K562 (cell line): Measurements from ENCODE around the gene HGD. TPM values are rescaled to one million over a fixed set of nuclear protein-coding genes. Genes with fewer than 3 reads are reported as not detected.

ENCODE experiments used
- ATF3 ChIP-seq, 2 experiments: fragments of 450-650 bp in 1 of 2; sonication (generic) in 1 of 2; formaldehyde crosslinking in 1 of 2; IDR thresholded peaks in 1 of 2; conservative IDR thresholded peaks in 1 of 2; 2 replicates each; pipeline versions ENCODE4 v1.6.1 to v1.8.1; 2016 to 2023; ENCODE audit warnings: mild to moderate bottlenecking in 2 of 2, moderate library complexity in 2 of 2, inconsistent platforms in 1 of 2, missing genetic modification reagents in 1 of 2
- CCAR2 ChIP-seq: fragments of 200-400 bp; formaldehyde crosslinking; IDR thresholded peaks from 2 replicates; pipeline ENCODE4 v1.6.1; 2017; ENCODE audit warnings: mild to moderate bottlenecking, low read depth, low read length
- ETV6 ChIP-seq, 3 experiments: fragments of 150-350 bp in 1 of 3; sonication (generic) in 1 of 3; formaldehyde crosslinking in 1 of 3; IDR thresholded peaks; 2 replicates each; pipeline versions ENCODE4 v1.6.1 to v1.8.0; 2014 to 2022; ENCODE audit warnings: borderline replicate concordance in 2 of 3, low read depth in 2 of 3, antibody characterized with exemption in 1 of 3, low read length in 1 of 3, mild to moderate bottlenecking in 1 of 3, missing genetic modification reagents in 1 of 3
- FOXA3 ChIP-seq, 2 experiments: fragments of 450-650 bp in 1 of 2; sonication (generic) in 1 of 2; formaldehyde crosslinking; IDR thresholded peaks in 1 of 2; conservative IDR thresholded peaks in 1 of 2; 2 replicates each; pipeline versions ENCODE4 v1.4.0 to v1.8.0; 2020 to 2022; ENCODE audit warnings: mild to moderate bottlenecking in 2 of 2, missing genetic modification reagents in 1 of 2
- FOXJ3 ChIP-seq: sonication (generic); formaldehyde crosslinking; IDR thresholded peaks from 2 replicates; pipeline ENCODE4 v1.4.0; 2020; ENCODE audit warnings: mild to moderate bottlenecking, missing genetic modification reagents
- HES1 ChIP-seq: fragments of 450-650 bp; IDR thresholded peaks from 2 replicates; pipeline ENCODE4 v1.6.1; 2016; ENCODE audit warnings: low read depth, mild to moderate bottlenecking, moderate library complexity
- MBD2 ChIP-seq: sonication (generic); IDR thresholded peaks from 2 replicates; pipeline ENCODE4 v1.6.1; 2016; ENCODE audit warnings: low read depth, borderline replicate concordance
- MIER1 ChIP-seq: fragments of 450-650 bp; IDR thresholded peaks from 2 replicates; pipeline ENCODE4 v1.6.1; 2016; ENCODE audit warnings: antibody characterized with exemption, mild to moderate bottlenecking, low read depth
- MITF ChIP-seq: IDR thresholded peaks from 2 replicates; pipeline ENCODE4 v1.6.1; 2014; ENCODE audit warnings: antibody characterized with exemption
- NFRKB ChIP-seq: fragments of 450-650 bp; IDR thresholded peaks from 2 replicates; pipeline ENCODE4 v1.6.1; 2016; ENCODE audit warnings: low read depth
- NRF1 ChIP-seq, 2 experiments: fragments of 450-650 bp; IDR thresholded peaks in 1 of 2; conservative IDR thresholded peaks in 1 of 2; 2 replicates each; pipeline ENCODE4 v1.6.1; 2014; ENCODE audit warnings: mild to moderate bottlenecking in 2 of 2
- PRPF4 ChIP-seq: fragments of 200-400 bp; formaldehyde crosslinking; IDR thresholded peaks from one replicate; pipeline ENCODE4 v1.6.1; 2017; ENCODE audit warnings: low read length, low read depth, mild to moderate bottlenecking; ENCODE audit not compliant: insufficient read depth, poor library complexity, severe bottlenecking
- PTBP1 ChIP-seq: fragments of 200-400 bp; formaldehyde crosslinking; IDR thresholded peaks from 2 replicates; pipeline ENCODE4 v1.6.1; 2017; ENCODE audit warnings: low read depth, low read length
- SMAD1 ChIP-seq: fragments of 150-350 bp; IDR thresholded peaks from 2 replicates; pipeline ENCODE4 v1.6.1; 2014; ENCODE audit warnings: low read length, low read depth; ENCODE audit not compliant: partially characterized antibody
- XRCC3 ChIP-seq: fragments of 450-650 bp; IDR thresholded peaks from 2 replicates; pipeline ENCODE4 v1.6.1; 2017; ENCODE audit warnings: mild to moderate bottlenecking, moderate library complexity
- ZNF239 ChIP-seq: fragments of 250-450 bp; sonication (Bioruptor Pico); IDR thresholded peaks from 2 replicates; pipeline ENCODE4 v1.4.0; 2020; ENCODE audit warnings: mild to moderate bottlenecking
- ZNF444 ChIP-seq: fragments of 250-450 bp; sonication (Bioruptor Pico); IDR thresholded peaks from 2 replicates; pipeline ENCODE4 v1.4.0; 2020; ENCODE audit warnings: mild to moderate bottlenecking, moderate library complexity
- ZNF639 ChIP-seq, 2 experiments: fragments of 200-800 bp in 1 of 2; sonication (Bioruptor generic) in 1 of 2; sonication (generic) in 1 of 2; formaldehyde crosslinking in 1 of 2; IDR thresholded peaks in 1 of 2; conservative IDR thresholded peaks in 1 of 2; 2 replicates each; pipeline versions ENCODE4 v1.5.0 to v1.6.1; 2016 to 2020; ENCODE audit warnings: missing compliant biosample characterization in 1 of 2, missing genetic modification characterization in 1 of 2, missing genetic modification reagents in 1 of 2
- ZNF740 ChIP-seq, 3 experiments: fragments of 200-800 bp in 1 of 3; sonication (Bioruptor generic) in 1 of 3; sonication (generic) in 1 of 3; formaldehyde crosslinking in 1 of 3; IDR thresholded peaks; 2 replicates each; pipeline versions ENCODE4 v1.6.1 to v1.8.0; 2016 to 2022; ENCODE audit warnings: mild to moderate bottlenecking in 2 of 3, missing compliant biosample characterization in 2 of 3, missing genetic modification characterization in 2 of 3, missing genetic modification reagents in 1 of 3
- polyA plus RNA-seq, 8 experiments: library from polyadenylated mRNA; depleted of rRNA in 4 of 8; stranded (reverse) in 5 of 8; unstranded in 3 of 8; fragments of >200 nt; fragmentation: Nextera tagmentation in 2 of 8; fragmentation: Illumina TruSeq in 1 of 8; extraction: Ambion mirVana in 2 of 8; extraction: Trizol in 1 of 8; gene quantifications; 2 replicates each; pipeline versions ENCODE4 v1.2.1 to v1.2.3, GENCODE V29; 2011 to 2014; ENCODE audit warnings: inconsistent platforms in 1 of 8, missing spikeins in 1 of 8
- total RNA-seq, 7 experiments: library from RNA; depleted of rRNA in 6 of 7; stranded (reverse); fragments of >200 nt in 6 of 7; fragmentation: Illumina TruSeq in 2 of 7; extraction: Trizol in 2 of 7; gene quantifications; 2 replicates each; pipeline versions ENCODE4 v1.2.1 to v1.2.3, GENCODE V29; 2011 to 2021; ENCODE audit warnings: low replicate concordance in 1 of 7

Gene HGD
- total and polyA plus RNA-seq, 9 of the 15 experiments (the other 6 are each of a cell fraction or from before 2014, with no cell fraction given), result 0.08 to 0.25 (median 0.17) TPM; not detected in 4

GRCh38 chr3:120622870-120623726 is 58.9 kb downstream of the HGD start (continued):
- no peak for TF ChIP-seq ZNF639 (CRISPR knock-in tag; conservative IDR thresholded peaks at IDR 0.05 in 1 of 2, IDR thresholded peaks at IDR 0.05 in 1 of 2)
- no peak for TF ChIP-seq FOXA3 (CRISPR knock-in tag; conservative IDR thresholded peaks at IDR 0.05 in 1 of 2, IDR thresholded peaks at IDR 0.05 in 1 of 2)
- peak in 1 of 2 experiments; percentile 44; a peak in 2 of 4 replicates for TF ChIP-seq NRF1 (conservative IDR thresholded peaks at IDR 0.05 in 1 of 2, IDR thresholded peaks at IDR 0.05 in 1 of 2)
- TF ChIP-seq CCAR2, result no peak
- no peak for TF ChIP-seq XRCC3
- no peak for TF ChIP-seq SMAD1
- peak; percentile 92 for TF ChIP-seq ATF3 (IDR thresholded peaks at IDR 0.05)
- no peak for TF ChIP-seq ATF3 (CRISPR knock-in tag; conservative IDR thresholded peaks at IDR 0.05)
- TF ChIP-seq NFRKB, result no peak; the same call in 1 of the 2 replicates
- TF ChIP-seq HES1, result no peak
- no peak for TF ChIP-seq ZNF239 (CRISPR knock-in tag)
- TF ChIP-seq MIER1, result no peak
- no peak for TF ChIP-seq ZNF740 (CRISPR knock-in tag; IDR thresholded peaks at IDR 0.05)
- no peak for TF ChIP-seq ZNF740 (tag; IDR thresholded peaks at IDR 0.05)
- TF ChIP-seq FOXJ3 (CRISPR knock-in tag), result no peak
- no peak for TF ChIP-seq PTBP1
- TF ChIP-seq PRPF4, result no peak
- no peak for TF ChIP-seq MITF
- TF ChIP-seq ZNF444, result no peak
- no peak for TF ChIP-seq MBD2
- 0 out of 4 replicates have a peak, but pooled peaks of 1 of the 2 experiments have one; percentile 24 for TF ChIP-seq ETV6 (IDR thresholded peaks at IDR 0.05; ENCODE audit: borderline replicate concordance in 1 of 2, low read depth in 2 of 2, low read length in 1 of 2)
- no peak for TF ChIP-seq ETV6 (CRISPR knock-in tag; IDR thresholded peaks at IDR 0.05; ENCODE audit: borderline replicate concordance)
